IMR-90 (cell line): ENCODE data around the gene CHMP1B. TPM values are rescaled to one million over a fixed set of nuclear protein-coding genes. Genes with fewer than 3 reads are reported as not detected.

Experiments used
- ATAC-seq: fragments of 200-7000 bp; cut with Tn5 transposase; 2 replicates; pipeline ENCODE4 v1.9.1; 2020; ENCODE audit warnings: low read depth, mild to moderate bottlenecking, moderate library complexity
- BruUV-seq: library from RNA; stranded (reverse); fragments of 400-500 nt; replicated peaks from 2 replicates; lab custom pipeline; 2021; lab: Mats Ljungman, UMichigan
- CTCF ChIA-PET: fragments of 300-600 bp; formaldehyde crosslinking; extraction: SDS; loops from one replicate; lab custom pipeline; 2021; ENCODE audit warnings: antibody characterized with exemption; lab: Yijun Ruan, JAX
- POLR2A ChIA-PET: fragments of 300-600 bp; sonication (Branson Sonifier 250); formaldehyde crosslinking; loops from one replicate; lab custom pipeline; 2022; ENCODE audit warnings: antibody characterized with exemption; ENCODE audit not compliant: unreplicated experiment; lab: Charles Lee
- DNase-seq: peaks from one replicate; pipeline ENCODE4 v3.0.0; 2013
- H2AFZ ChIP-seq: replicated peaks from 2 replicates; pipeline ENCODE3; 2013; ENCODE audit warnings: low read length, mild to moderate bottlenecking; ENCODE audit not compliant: poor library complexity
- H2AK5ac ChIP-seq: 2 replicates; pipeline ENCODE4 v1.6.1; 2013; ENCODE audit warnings: low read depth, low read length, inconsistent platforms
- H2AK9ac ChIP-seq: replicated peaks from 2 replicates; pipeline ENCODE3; 2013; ENCODE audit warnings: mild to moderate bottlenecking, low read depth, low read length, moderate library complexity; ENCODE audit not compliant: poor library complexity
- H2BK120ac ChIP-seq: 2 replicates; pipeline ENCODE4 v1.6.1; 2013; ENCODE audit warnings: low read depth, low read length, inconsistent platforms
- H2BK15ac ChIP-seq: 3 replicates; pipeline ENCODE4 v1.6.1; 2013; ENCODE audit warnings: low read depth, low read length, inconsistent platforms
- H2BK20ac ChIP-seq: 2 replicates; pipeline ENCODE4 v1.6.1; 2013; ENCODE audit warnings: low read depth, mild to moderate bottlenecking, inconsistent platforms, low read length, moderate library complexity
- H2BK5ac ChIP-seq: 2 replicates; pipeline ENCODE4 v1.6.1; 2013; ENCODE audit warnings: mild to moderate bottlenecking, low read depth, low read length, inconsistent platforms; ENCODE audit not compliant: poor library complexity, severe bottlenecking
- H3K14ac ChIP-seq: replicated peaks from 2 replicates; pipeline ENCODE4 v1.6.1; 2013; ENCODE audit warnings: low read depth, low read length, inconsistent platforms
- H3K18ac ChIP-seq: 2 replicates; pipeline ENCODE4 v1.6.1; 2013; ENCODE audit warnings: low read depth, low read length, control low read depth
- H3K23ac ChIP-seq: 2 replicates; pipeline ENCODE4 v1.6.1; 2013; ENCODE audit warnings: low read depth, low read length, inconsistent platforms
- H3K27ac ChIP-seq: 2 replicates; pipeline ENCODE4 v1.5.1; 2013; ENCODE audit warnings: mild to moderate bottlenecking, control low read depth, low read length; ENCODE audit not compliant: insufficient read depth
- H3K27me3 ChIP-seq: 2 replicates; pipeline ENCODE4 v1.6.1; 2013; ENCODE audit warnings: low read length; ENCODE audit not compliant: control insufficient read depth, insufficient read depth
- H3K36me3 ChIP-seq: 2 replicates; pipeline ENCODE4 v1.6.1; 2013; ENCODE audit warnings: low read length, mixed read lengths; ENCODE audit not compliant: control insufficient read depth, insufficient read depth
- H3K4ac ChIP-seq: 2 replicates; pipeline ENCODE4 v1.6.1; 2013; ENCODE audit warnings: low read depth, low read length, inconsistent platforms
- H3K4me1 ChIP-seq: 2 replicates; pipeline ENCODE4 v1.6.1; 2013; ENCODE audit warnings: low read length, mixed read lengths; ENCODE audit not compliant: control insufficient read depth, insufficient read depth
- H3K4me2 ChIP-seq: 2 replicates; pipeline ENCODE4 v1.6.1; 2013; ENCODE audit warnings: low read depth, mild to moderate bottlenecking, control low read depth, low read length, moderate library complexity
- H3K4me3 ChIP-seq: 2 replicates; pipeline ENCODE4 v1.5.1; 2013; ENCODE audit warnings: low read depth, mild to moderate bottlenecking, control low read depth, low read length, moderate library complexity; ENCODE audit not compliant: insufficient read depth
- H3K56ac ChIP-seq: 2 replicates; pipeline ENCODE4 v1.6.1; 2013; ENCODE audit warnings: low read length, inconsistent platforms; ENCODE audit not compliant: insufficient read depth; ENCODE audit errors: extremely low read depth
- H3K79me1 ChIP-seq, 2 experiments: 2 replicates each; pipeline ENCODE4 v1.6.1; 2013; ENCODE audit warnings: low read length in 2 of 2, inconsistent platforms in 1 of 2, low read depth in 1 of 2
- H3K9ac ChIP-seq: 2 replicates; pipeline ENCODE4 v1.6.1; 2013; ENCODE audit warnings: low read depth, low read length, control low read depth
- H3K9me1 ChIP-seq: 2 replicates; pipeline ENCODE4 v1.6.1; 2013; ENCODE audit warnings: low read length, inconsistent platforms; ENCODE audit not compliant: insufficient read depth
- H3K9me3 ChIP-seq: 2 replicates; pipeline ENCODE4 v1.6.1; 2013; ENCODE audit warnings: low read length; ENCODE audit not compliant: control insufficient read depth, insufficient read depth
- H4K20me1 ChIP-seq: 2 replicates; pipeline ENCODE4 v1.6.1; 2013; ENCODE audit warnings: low read length, inconsistent platforms; ENCODE audit not compliant: insufficient read depth
- H4K5ac ChIP-seq: 2 replicates; pipeline ENCODE4 v1.6.1; 2013; ENCODE audit warnings: mild to moderate bottlenecking, low read depth, low read length, control low read depth
- H4K8ac ChIP-seq, 2 experiments: 2 replicates each; pipeline ENCODE4 v1.6.1; 2013; ENCODE audit warnings: low read depth in 2 of 2, low read length in 2 of 2, control low read depth in 1 of 2, inconsistent platforms in 1 of 2
- H4K91ac ChIP-seq: 2 replicates; pipeline ENCODE4 v1.6.1; 2013; ENCODE audit warnings: low read depth, low read length, inconsistent platforms; ENCODE audit not compliant: insufficient read depth
- BHLHE40 ChIP-seq: fragments of 150-350 bp; IDR thresholded peaks from 2 replicates; pipeline ENCODE4 v1.6.1; 2016; ENCODE audit warnings: mild to moderate bottlenecking, low read depth, low read length
- CEBPB ChIP-seq: IDR thresholded peaks from 2 replicates; pipeline ENCODE4 v1.6.1; 2012; ENCODE audit warnings: low read depth, low read length, improper control_type of control experiment
- CHD1 ChIP-seq: IDR thresholded peaks from 2 replicates; pipeline ENCODE4 v1.6.1; 2012; ENCODE audit warnings: low read depth, low read length, improper control_type of control experiment
- FOS ChIP-seq: fragments of 150-350 bp; IDR thresholded peaks from 2 replicates; pipeline ENCODE4 v1.6.1; 2016; ENCODE audit warnings: low read depth, low read length
- MAFK ChIP-seq: IDR thresholded peaks from 2 replicates; pipeline ENCODE4 v1.6.1; 2012; ENCODE audit warnings: low read depth, low read length, improper control_type of control experiment
- MAZ ChIP-seq: IDR thresholded peaks from 2 replicates; pipeline ENCODE4 v1.6.1; 2012; ENCODE audit warnings: low read depth, mild to moderate bottlenecking, low read length, improper control_type of control experiment, moderate library complexity, borderline replicate concordance
- MXI1 ChIP-seq: IDR thresholded peaks from 2 replicates; pipeline ENCODE4 v1.6.1; 2012; ENCODE audit warnings: low read depth, mild to moderate bottlenecking, low read length, moderate library complexity, borderline replicate concordance
- NFE2L2 ChIP-seq: fragments of 150-350 bp; IDR thresholded peaks from 2 replicates; pipeline ENCODE4 v1.6.1; 2016; ENCODE audit warnings: low read depth, mild to moderate bottlenecking, low read length
- POLR2A ChIP-seq: IDR thresholded peaks from 2 replicates; pipeline ENCODE4 v1.6.1; 2012; ENCODE audit warnings: mild to moderate bottlenecking, low read depth, low read length
- RAD21 ChIP-seq: IDR thresholded peaks from 2 replicates; pipeline ENCODE4 v1.6.1; 2012; ENCODE audit warnings: low read length, improper control_type of control experiment
- RCOR1 ChIP-seq: IDR thresholded peaks from 2 replicates; pipeline ENCODE4 v1.6.1; 2012; ENCODE audit warnings: mild to moderate bottlenecking, low read length, improper control_type of control experiment; ENCODE audit not compliant: insufficient replicate concordance
- RFX5 ChIP-seq: IDR thresholded peaks from 2 replicates; pipeline ENCODE4 v1.8.0; 2012; ENCODE audit warnings: low read depth, mild to moderate bottlenecking, low read length, moderate library complexity
- SMC3 ChIP-seq: fragments of 150-350 bp; IDR thresholded peaks from 2 replicates; pipeline ENCODE4 v1.6.1; 2016; ENCODE audit warnings: low read depth, mild to moderate bottlenecking, antibody characterized with exemption, low read length, moderate library complexity
- WGBS, 2 experiments: methylation state at CpG; one replicate each; pipeline versions ENCODE4 v1.1.5 to v1.1.7; 2013; ENCODE audit warnings: missing lambda C conversion rate in 2 of 2; ENCODE audit not compliant: insufficient read length in 1 of 2; ENCODE audit errors: extremely low coverage in 2 of 2; 5-methylcytosine and 5-hydroxymethylcytosine counted together
- dilution Hi-C: fragments of 300-500 bp; cut with HindIII; formaldehyde crosslinking; loops from one replicate; pipeline ENCODE4 v1.14.3; 2018; ENCODE audit warnings: low sequenced_read_pairs; ENCODE audit not compliant: unreplicated experiment
- in situ Hi-C: fragments of 300-500 bp; cut with MboI; formaldehyde crosslinking; loops from 3 replicates; pipeline ENCODE4 v1.14.3; 2019; ENCODE audit warnings: low sequenced_read_pairs, inconsistent platforms, mixed read lengths
- intact Hi-C: fragments of 100-400 bp; cut with micrococcal nuclease; formaldehyde crosslinking; loops from 2 replicates; pipeline ENCODE4 v1.10.0; 2022
- polyA plus RNA-seq, 3 experiments: library from polyadenylated mRNA; depleted of rRNA; stranded (reverse); fragments of >200 nt; gene quantifications; 2 replicates each; pipeline ENCODE4 v1.2.3, GENCODE V29; 2012; ENCODE audit warnings: low replicate concordance in 1 of 3
- total RNA-seq: library from RNA; depleted of rRNA; stranded (reverse); fragments of >200 nt; gene quantifications from 2 replicates; pipeline ENCODE4 v1.2.3, GENCODE V29; 2012
- TF ChIP-seq, protein P1 (sequence below): fragments of 150-350 bp; IDR thresholded peaks from 2 replicates; pipeline ENCODE4 v1.6.1; 2016; ENCODE audit warnings: low read depth, mild to moderate bottlenecking, low read length, moderate library complexity, borderline replicate concordance
- TF ChIP-seq, protein P2 (sequence below): fragments of 150-350 bp; IDR thresholded peaks from 2 replicates; pipeline ENCODE4 v1.6.1; 2017; ENCODE audit warnings: mild to moderate bottlenecking, antibody characterized with exemption, low read length, low read depth
- TF ChIP-seq, protein P3 (sequence below): conservative IDR thresholded peaks from 2 replicates; pipeline ENCODE4 v1.5.1; 2012; ENCODE audit warnings: mild to moderate bottlenecking, low read depth, low read length, improper control_type of control experiment

CHMP1B gene
- total and polyA plus RNA-seq, 2 of the 4 experiments (the other 2 are of a cell fraction), result 21.1 to 39.4 TPM

DNA sequence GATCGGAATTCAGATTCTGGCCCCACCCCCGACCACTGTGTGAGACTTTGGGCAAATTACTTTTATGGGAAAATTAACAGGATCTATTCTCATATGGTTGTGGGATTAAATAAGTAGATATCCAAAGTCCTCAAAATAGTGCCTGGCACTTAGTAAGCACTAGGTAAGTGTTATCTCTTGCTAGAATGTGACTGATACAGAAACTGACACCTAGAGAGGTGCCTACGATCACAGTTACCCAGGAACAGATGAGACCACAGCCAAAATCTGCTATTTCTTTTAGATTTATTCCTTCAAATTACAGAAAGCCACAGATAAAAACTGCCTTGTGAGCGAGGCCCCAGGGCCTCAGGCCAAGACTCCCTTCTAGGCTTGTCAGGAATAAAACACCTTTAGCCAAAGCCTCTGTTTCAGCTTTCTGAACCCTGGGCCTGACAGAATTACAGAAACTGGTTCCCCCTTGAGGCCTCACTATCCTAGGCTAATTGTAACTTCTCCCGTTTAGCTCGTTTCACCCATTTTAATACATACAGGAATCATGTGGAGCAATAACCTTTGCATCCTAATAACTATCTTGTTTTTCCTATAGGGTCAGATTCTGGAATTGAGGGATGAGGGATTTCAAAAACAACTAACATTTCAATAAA is 22.3 kb upstream of the CHMP1B start:
- H3K4me2 ChIP-seq, result no peak overlapping the region
- H3K23ac ChIP-seq, result no peak overlapping the region
- POLR2A ChIA-PET, result no interaction called here

More for the DNA sequence above, 22.3 kb upstream of the CHMP1B start:
- Histone ChIP-seq H3K27ac (no peak overlapping the region), H4K91ac (no peak overlapping the region), H4K20me1 (no peaks in the 10 kb centered on the region), H3K79me1 (no peaks in the 10 kb centered on the region), H3K14ac (no peak overlapping the region), H2BK15ac (no peak overlapping the region), H3K4me1 (no peaks in the 10 kb centered on the region), H3K27me3 (no peaks in the 10 kb centered on the region), H3K18ac (no peak overlapping the region), H3K4ac (no peak overlapping the region), H2AK9ac (no peak overlapping the region), H2BK120ac (no peak overlapping the region), H4K5ac (no peak overlapping the region), H4K8ac (no peak overlapping the region), H3K9me1 (no peaks in the 10 kb centered on the region), H2AFZ (no peak overlapping the region), H3K9me3 (no peaks in the 10 kb centered on the region), H3K9ac (no peak overlapping the region), H3K4me3 (no peak overlapping the region), H2AK5ac (no peak overlapping the region), H2BK5ac (no peak overlapping the region), H3K56ac (no peak overlapping the region), H2BK20ac (no peak overlapping the region), H3K36me3 (no peaks in the 10 kb centered on the region)
- in situ Hi-C loops, result no loop called here
- CTCF ChIA-PET, result no interaction called here
- dilution Hi-C loops, result no loop called here
- ATAC-seq, result no peak
- BruUV-seq, result no TSS peak
- DNase-seq, result no peak
- TF ChIP-seq, protein P1, sequence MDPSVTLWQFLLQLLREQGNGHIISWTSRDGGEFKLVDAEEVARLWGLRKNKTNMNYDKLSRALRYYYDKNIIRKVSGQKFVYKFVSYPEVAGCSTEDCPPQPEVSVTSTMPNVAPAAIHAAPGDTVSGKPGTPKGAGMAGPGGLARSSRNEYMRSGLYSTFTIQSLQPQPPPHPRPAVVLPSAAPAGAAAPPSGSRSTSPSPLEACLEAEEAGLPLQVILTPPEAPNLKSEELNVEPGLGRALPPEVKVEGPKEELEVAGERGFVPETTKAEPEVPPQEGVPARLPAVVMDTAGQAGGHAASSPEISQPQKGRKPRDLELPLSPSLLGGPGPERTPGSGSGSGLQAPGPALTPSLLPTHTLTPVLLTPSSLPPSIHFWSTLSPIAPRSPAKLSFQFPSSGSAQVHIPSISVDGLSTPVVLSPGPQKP, result no peak
- TF ChIP-seq NFE2L2 (no peak), RAD21 (no peak), CEBPB (no peak), RFX5 (no peak), BHLHE40 (no peak), MAFK (no peak), MAZ (no peak), FOS (no peak), MXI1 (no peak), SMC3 (no peak), POLR2A (no peak), RCOR1 (no peak), CHD1 (no peak)
- TF ChIP-seq, protein P2, sequence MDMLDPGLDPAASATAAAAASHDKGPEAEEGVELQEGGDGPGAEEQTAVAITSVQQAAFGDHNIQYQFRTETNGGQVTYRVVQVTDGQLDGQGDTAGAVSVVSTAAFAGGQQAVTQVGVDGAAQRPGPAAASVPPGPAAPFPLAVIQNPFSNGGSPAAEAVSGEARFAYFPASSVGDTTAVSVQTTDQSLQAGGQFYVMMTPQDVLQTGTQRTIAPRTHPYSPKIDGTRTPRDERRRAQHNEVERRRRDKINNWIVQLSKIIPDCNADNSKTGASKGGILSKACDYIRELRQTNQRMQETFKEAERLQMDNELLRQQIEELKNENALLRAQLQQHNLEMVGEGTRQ, result no peak
- TF ChIP-seq, protein P3, sequence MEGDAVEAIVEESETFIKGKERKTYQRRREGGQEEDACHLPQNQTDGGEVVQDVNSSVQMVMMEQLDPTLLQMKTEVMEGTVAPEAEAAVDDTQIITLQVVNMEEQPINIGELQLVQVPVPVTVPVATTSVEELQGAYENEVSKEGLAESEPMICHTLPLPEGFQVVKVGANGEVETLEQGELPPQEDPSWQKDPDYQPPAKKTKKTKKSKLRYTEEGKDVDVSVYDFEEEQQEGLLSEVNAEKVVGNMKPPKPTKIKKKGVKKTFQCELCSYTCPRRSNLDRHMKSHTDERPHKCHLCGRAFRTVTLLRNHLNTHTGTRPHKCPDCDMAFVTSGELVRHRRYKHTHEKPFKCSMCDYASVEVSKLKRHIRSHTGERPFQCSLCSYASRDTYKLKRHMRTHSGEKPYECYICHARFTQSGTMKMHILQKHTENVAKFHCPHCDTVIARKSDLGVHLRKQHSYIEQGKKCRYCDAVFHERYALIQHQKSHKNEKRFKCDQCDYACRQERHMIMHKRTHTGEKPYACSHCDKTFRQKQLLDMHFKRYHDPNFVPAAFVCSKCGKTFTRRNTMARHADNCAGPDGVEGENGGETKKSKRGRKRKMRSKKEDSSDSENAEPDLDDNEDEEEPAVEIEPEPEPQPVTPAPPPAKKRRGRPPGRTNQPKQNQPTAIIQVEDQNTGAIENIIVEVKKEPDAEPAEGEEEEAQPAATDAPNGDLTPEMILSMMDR, result no peak
- intact Hi-C loops, result no loop called here
- WGBS, 2 experiments, result 17% methylated on average over 1 of the region's 6 CpGs; no CpG with 5 or more reads in 1 of the 2 experiments
